ENCODE data around the gene FOXI2.

The FOXI2 gene

GRCh38 chr10:127743205-127743604 is 6.2 kb downstream of the FOXI2 start:
- no peak for DNase-seq (ENCODE audit: low read depth)

DNA sequence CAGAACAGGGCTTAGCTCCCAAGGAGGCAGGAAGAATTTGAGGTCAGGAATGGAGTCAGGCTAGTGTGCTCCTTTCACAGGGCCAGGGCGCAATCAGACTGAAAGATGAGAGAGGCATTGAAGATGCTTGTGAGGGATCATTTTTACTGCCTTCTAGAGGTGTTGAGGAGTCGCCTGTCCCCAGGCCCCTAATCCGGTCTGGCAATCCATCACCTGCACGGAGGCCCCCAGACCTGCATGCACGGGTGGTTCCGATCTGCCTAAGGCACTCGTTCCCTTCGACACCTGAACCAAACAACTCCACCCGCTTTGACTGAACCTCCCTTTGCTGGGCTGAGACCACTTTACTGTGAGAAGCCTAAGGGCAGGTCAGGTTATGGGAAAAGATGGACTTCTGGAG is 8.0 kb downstream of the FOXI2 start:
- DNase-seq (ENCODE audit: low read depth): no peak

- no peak for DNase-seq (ENCODE audit: low read depth)
These were observed 8.9 kb downstream of the FOXI2 start for GRCh38 chr10:127745861-127746260.

- DNase-seq (ENCODE audit: low read depth): no peak
These were observed 18.8 kb downstream of the FOXI2 start for GRCh38 chr10:127755753-127756152.

GRCh38 chr10:127756264-127756663 is 19.3 kb downstream of the FOXI2 start:
- no peak for DNase-seq (ENCODE audit: low read depth)

DNA sequence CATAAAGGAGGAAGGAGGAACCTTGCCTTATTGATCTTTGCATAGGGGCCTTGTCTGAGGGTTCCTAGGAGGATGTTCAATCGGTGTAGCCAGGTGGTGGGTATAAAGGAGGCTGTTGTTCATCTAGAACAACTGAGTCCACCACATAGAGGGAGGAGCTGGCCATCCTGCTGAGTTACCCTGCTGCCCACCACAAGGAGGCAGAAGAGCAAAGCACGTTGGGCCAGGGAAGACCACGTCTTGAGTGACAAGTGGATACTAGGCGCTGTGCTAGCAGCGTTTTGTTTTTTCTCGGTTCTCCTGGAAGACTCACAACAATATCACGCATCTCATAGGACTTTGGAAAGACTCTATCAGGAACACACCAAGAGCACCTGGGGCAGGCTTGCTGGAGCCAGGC is 20.0 kb downstream of the FOXI2 start:
- DNase-seq (ENCODE audit: low read depth): no peak

DNA sequence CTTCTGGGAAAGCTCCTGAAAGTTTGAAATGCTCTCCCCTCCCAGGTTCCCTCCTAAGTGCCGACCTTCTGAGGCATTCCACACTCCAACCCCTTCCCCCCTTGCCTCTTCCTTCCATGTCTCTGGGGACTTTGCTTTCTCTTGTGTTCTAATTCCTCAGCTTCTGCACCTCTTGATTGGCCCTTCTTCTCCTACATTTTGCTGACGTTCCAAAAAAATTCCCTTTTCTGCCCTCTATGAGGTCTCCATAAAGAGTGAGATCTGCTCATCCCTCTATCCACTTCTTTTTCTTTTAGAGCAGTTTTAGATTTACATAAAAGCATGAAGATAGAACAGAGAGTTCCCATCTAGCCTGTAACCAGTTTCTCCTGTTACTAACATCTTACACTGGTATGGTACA is 22.3 kb downstream of the FOXI2 start:
- DNase-seq (ENCODE audit: low read depth): no peak

GRCh38 chr10:127762925-127763324 is 25.9 kb downstream of the FOXI2 start:
- DNase-seq (ENCODE audit: low read depth): no peak

GRCh38 chr10:127774766-127775559 is 38.0 kb downstream of the FOXI2 start:
- no peak for DNase-seq (ENCODE audit: low read depth)

GRCh38 chr10:127776816-127777215 is 39.8 kb downstream of the FOXI2 start:
- no peak for DNase-seq (ENCODE audit: low read depth)

GRCh38 chr10:127781412-127781811 is 44.4 kb downstream of the FOXI2 start:
- DNase-seq (ENCODE audit: low read depth): no peak

GRCh38 chr10:127787873-127788272 is 50.9 kb downstream of the FOXI2 start:
- no peak for DNase-seq (ENCODE audit: low read depth)

GRCh38 chr10:127790066-127790624 is 53.2 kb downstream of the FOXI2 start:
- no peak for DNase-seq (ENCODE audit: low read depth)

Measured in stimulated activated CD8-positive, alpha-beta memory T cell treated with anti-CD3 and anti-CD28 coated beads, Interleukin-7, amount 100 ng/mL, for 24 hours (primary cell).